Astrocyte (in vitro differentiated cells and primary cell): Measurements from ENCODE around the gene ZNF649.

Experiments used
- CTCF ChIP-seq: IDR thresholded peaks from 2 replicates; pipeline ENCODE4 v1.5.1; 2011; ENCODE audit warnings: low read depth, mild to moderate bottlenecking, inconsistent platforms, low read length, moderate library complexity; ENCODE audit not compliant: insufficient read depth
- EZH2 ChIP-seq: IDR thresholded peaks from 2 replicates; pipeline ENCODE4 v1.6.1; 2012; ENCODE audit warnings: mild to moderate bottlenecking, low read length, inconsistent platforms; ENCODE audit not compliant: insufficient read depth

- TF ChIP-seq EZH2 = no peak
- no peak for TF ChIP-seq CTCF
Measured at GRCh38 chr19:51904331-51905165, at the start of gene ZNF649.
